SK-N-SH (cell line): ENCODE data around the gene LRRC8C. TPM values are rescaled to one million over a fixed set of nuclear protein-coding genes. Genes with fewer than 3 reads are reported as not detected.
"Not testable (repeated sequence)": the region's sequence is repeated elsewhere in the genome, so short reads cannot be mapped to it uniquely, and the experiment has no call there.

ENCODE experiments used
- CTCF ChIA-PET: fragments of 300-600, 350-600 bp; formaldehyde crosslinking; extraction: SDS; loops from one replicate; lab custom pipeline; 2021; lab: Yijun Ruan, JAX
- POLR2A ChIA-PET: fragments of 350-600 bp; sonication (Branson Sonifier 250); formaldehyde crosslinking; extraction: SDS; loops from one replicate; lab custom pipeline; 2020; ENCODE audit warnings: antibody characterized with exemption, inconsistent platforms; lab: Yijun Ruan, JAX
- DNase-seq: peaks from one replicate; pipeline ENCODE4 v3.0.0; 2012
- H2AFZ ChIP-seq: fragments of 200-600 bp; sonication (generic); 2 replicates; pipeline ENCODE4 v1.8.1; 2016; ENCODE audit warnings: antibody characterized with exemption, mild to moderate bottlenecking, low read depth
- H3F3A ChIP-seq: fragments of 200-600 bp; sonication (generic); replicated peaks from 2 replicates; pipeline ENCODE3; 2016; ENCODE audit warnings: antibody characterized with exemption, mild to moderate bottlenecking; ENCODE audit not compliant: insufficient read depth
- H3K27ac ChIP-seq, 2 experiments: fragments of 200-500 bp in 1 of 2; fragments of 200-600 bp in 1 of 2; sonication (Bioruptor generic) in 1 of 2; sonication (generic), shearing (Covaris generic) in 1 of 2; 2 replicates each; pipeline versions ENCODE4 v1.5.1 to v1.6.1; 2014 to 2016; ENCODE audit warnings: low read depth in 2 of 2, inconsistent platforms in 1 of 2, low read length in 1 of 2, mild to moderate bottlenecking in 1 of 2, mixed read lengths in 1 of 2
- H3K27me3 ChIP-seq: fragments of 200-600 bp; sonication (generic), shearing (Covaris generic); 2 replicates; pipeline ENCODE4 v1.6.1; 2016; ENCODE audit warnings: mixed run types; ENCODE audit not compliant: insufficient read depth
- H3K36me3 ChIP-seq, 2 experiments: fragments of 200-500 bp in 1 of 2; fragments of 200-600 bp in 1 of 2; sonication (Bioruptor generic) in 1 of 2; sonication (generic) in 1 of 2; replicated peaks in 1 of 2; 2 replicates each; pipeline versions ENCODE3 to v1.5.1; 2014 to 2016; ENCODE audit warnings: low read length in 1 of 2, mild to moderate bottlenecking in 1 of 2; ENCODE audit not compliant: insufficient read depth in 2 of 2, control insufficient read depth in 1 of 2
- H3K4me1 ChIP-seq, 2 experiments: fragments of 200-500 bp in 1 of 2; fragments of 200-600 bp in 1 of 2; sonication (Bioruptor generic) in 1 of 2; sonication (generic), shearing (Covaris generic) in 1 of 2; 2 replicates each; pipeline versions ENCODE4 v1.5.1 to v1.6.1; 2014 to 2016; ENCODE audit warnings: low read depth in 1 of 2, low read length in 1 of 2, mixed run types in 1 of 2; ENCODE audit not compliant: insufficient read depth in 2 of 2, control insufficient read depth in 1 of 2
- H3K4me2 ChIP-seq: fragments of 200-600 bp; sonication (generic), shearing (Covaris generic); 2 replicates; pipeline ENCODE4 v1.6.1; 2017; ENCODE audit warnings: mixed run types
- H3K4me3 ChIP-seq, 2 experiments: fragments of 200-500 bp in 1 of 2; fragments of 200-600 bp in 1 of 2; sonication (Bioruptor generic) in 1 of 2; sonication (generic), shearing (Covaris generic) in 1 of 2; 2 replicates each; pipeline versions ENCODE4 v1.5.1 to v1.8.1; 2014 to 2016; ENCODE audit warnings: low read depth in 2 of 2, inconsistent platforms in 1 of 2, low read length in 1 of 2, mild to moderate bottlenecking in 1 of 2, mixed read lengths in 1 of 2, moderate library complexity in 1 of 2
- H3K79me2 ChIP-seq: fragments of 200-600 bp; sonication (generic); 2 replicates; pipeline ENCODE4 v1.8.1; 2017; ENCODE audit warnings: mild to moderate bottlenecking; ENCODE audit not compliant: insufficient read depth
- H3K9ac ChIP-seq: fragments of 200-600 bp; sonication (generic); 2 replicates; pipeline ENCODE4 v1.6.1; 2017; ENCODE audit warnings: mixed run types
- H3K9me2 ChIP-seq: fragments of 200-600 bp; sonication (generic); 2 replicates; pipeline ENCODE4 v1.6.1; 2017; ENCODE audit warnings: mixed run types
- H3K9me3 ChIP-seq: fragments of 200-600 bp; sonication (generic); 2 replicates; pipeline ENCODE4 v1.6.1; 2017; ENCODE audit warnings: mixed run types, mild to moderate bottlenecking, moderate library complexity
- H4K20me1 ChIP-seq: fragments of 200-600 bp; sonication (generic); 2 replicates; pipeline ENCODE4 v1.6.1; 2017; ENCODE audit warnings: mild to moderate bottlenecking, mixed run types; ENCODE audit not compliant: insufficient read depth
- ELF1 ChIP-seq: IDR thresholded peaks from 2 replicates; pipeline ENCODE4 v1.4.0; 2012
- EP300 ChIP-seq, 2 experiments: IDR thresholded peaks; 2 replicates each; pipeline versions ENCODE4 v1.4.0 to v1.6.1; 2012; ENCODE audit warnings: borderline replicate concordance in 1 of 2, low read depth in 1 of 2, low read length in 1 of 2
- EZH2phosphoT487 ChIP-seq: fragments of 200-600 bp; sonication (generic); IDR thresholded peaks from 2 replicates; pipeline ENCODE4 v1.6.1; 2017; ENCODE audit warnings: low read depth, mixed run types, mild to moderate bottlenecking, antibody characterized with exemption, moderate library complexity, borderline replicate concordance
- FOSL2 ChIP-seq: IDR thresholded peaks from 2 replicates; pipeline ENCODE4 v1.4.0; 2012; ENCODE audit warnings: low read depth, mild to moderate bottlenecking, moderate library complexity, borderline replicate concordance
- FOXM1 ChIP-seq: IDR thresholded peaks from 2 replicates; pipeline ENCODE4 v1.4.0; 2012; ENCODE audit warnings: low read depth, mild to moderate bottlenecking
- GATA2 ChIP-seq: sonication (generic); formaldehyde crosslinking; IDR thresholded peaks from 2 replicates; pipeline ENCODE4 v1.5.0; 2020; ENCODE audit warnings: mild to moderate bottlenecking, missing genetic modification reagents
- MEF2A ChIP-seq: IDR thresholded peaks from 2 replicates; pipeline ENCODE4 v1.4.0; 2012; ENCODE audit warnings: low read depth, borderline replicate concordance
- SIN3A ChIP-seq: IDR thresholded peaks from 2 replicates; pipeline ENCODE4 v1.6.1; 2012; ENCODE audit warnings: low read depth, mild to moderate bottlenecking, low read length, moderate library complexity, borderline replicate concordance
- SMC3 ChIP-seq: IDR thresholded peaks from 2 replicates; pipeline ENCODE4 v1.6.1; 2012; ENCODE audit warnings: low read depth, low read length, improper control_type of control experiment
- WGBS: methylation state at CpG from one replicate; pipeline ENCODE4 v1.1.6; 2017; ENCODE audit warnings: low lambda C conversion rate; 5-methylcytosine and 5-hydroxymethylcytosine counted together
- polyA plus RNA-seq, 3 experiments: library from polyadenylated mRNA; depleted of rRNA; stranded (reverse); fragments of >200 nt; gene quantifications; 2 replicates each; pipeline ENCODE4 v1.2.3, GENCODE V29; 2012
- TF ChIP-seq, protein P1 (sequence below): IDR thresholded peaks from 2 replicates; pipeline ENCODE4 v1.6.1; 2012; ENCODE audit warnings: mild to moderate bottlenecking, low read depth, low read length, moderate library complexity
- TF ChIP-seq, protein P2 (sequence below): IDR thresholded peaks from 2 replicates; pipeline ENCODE4; 2012
- TF ChIP-seq, protein P3 (sequence below): fragments of 150-350 bp; IDR thresholded peaks from 2 replicates; pipeline ENCODE4 v1.6.1; 2017; ENCODE audit warnings: antibody characterized with exemption, low read length, low read depth, borderline replicate concordance

LRRC8C gene
- polyA plus RNA-seq, 1 of the 3 experiments (the other 2 are of a cell fraction) = 4.2 TPM

DNA sequence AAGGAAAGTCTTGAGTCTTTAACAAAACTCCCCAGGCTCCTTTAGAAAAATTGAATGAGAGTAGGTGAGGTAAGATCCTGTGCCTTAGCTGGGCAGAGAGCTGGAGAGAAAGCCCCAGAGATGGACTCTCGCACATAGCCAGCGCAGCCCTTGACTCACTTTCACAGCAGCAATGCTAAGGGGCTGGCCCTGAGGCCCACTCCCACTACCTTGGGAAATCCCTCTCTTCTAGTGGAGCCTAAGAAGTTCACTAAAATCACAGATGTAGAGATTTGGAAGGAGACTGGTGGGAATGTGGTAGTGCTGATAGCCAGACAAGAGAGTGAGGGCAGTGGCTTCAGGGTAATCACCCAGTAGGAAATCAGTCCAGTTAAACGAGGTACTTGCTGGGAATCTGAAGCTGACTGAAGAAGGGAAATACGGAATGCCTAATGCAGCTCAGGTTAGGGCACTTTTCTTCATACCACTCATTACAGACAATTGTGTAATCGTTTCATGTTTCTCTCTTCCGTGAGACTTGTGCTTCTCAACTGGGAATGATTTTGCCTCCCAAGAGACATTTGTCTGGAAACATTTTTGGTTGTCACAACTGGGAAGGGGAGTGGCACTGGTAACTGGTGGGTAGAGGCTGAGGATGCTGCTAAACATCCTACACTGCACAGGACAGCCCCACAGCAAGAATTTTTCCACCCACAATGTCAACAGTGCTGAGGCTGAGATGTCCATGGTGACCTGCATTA is 42.4 kb upstream of the LRRC8C start:
- Histone ChIP-seq H3K36me3 (peaks cover 0 to 2% of the 10 kb centered on the region in 2 experiments), H2AFZ (no peak overlapping the region), H3K9ac (no peak overlapping the region), H3K9me3 (no peaks in the 10 kb centered on the region), H3K4me1 (peaks cover 6 to 17% of the 10 kb centered on the region in 2 experiments; a peak in 2 of 4 replicates), H3F3A (peaks cover 8% of the 10 kb centered on the region), H3K27ac (peak overlapping the region; percentile 30 to 67; a peak in 1 of 4 replicates), H3K4me3 (no peak overlapping the region), H3K27me3 (no peaks in the 10 kb centered on the region), H3K79me2 (no peaks in the 10 kb centered on the region), H3K4me2 (no peak overlapping the region), H4K20me1 (no peaks in the 10 kb centered on the region), H3K9me2 (no peaks in the 10 kb centered on the region)
- POLR2A ChIA-PET = no interaction called here
- TF ChIP-seq SMC3 = no peak
- no peak for TF ChIP-seq MEF2A
- TF ChIP-seq, protein P1, sequence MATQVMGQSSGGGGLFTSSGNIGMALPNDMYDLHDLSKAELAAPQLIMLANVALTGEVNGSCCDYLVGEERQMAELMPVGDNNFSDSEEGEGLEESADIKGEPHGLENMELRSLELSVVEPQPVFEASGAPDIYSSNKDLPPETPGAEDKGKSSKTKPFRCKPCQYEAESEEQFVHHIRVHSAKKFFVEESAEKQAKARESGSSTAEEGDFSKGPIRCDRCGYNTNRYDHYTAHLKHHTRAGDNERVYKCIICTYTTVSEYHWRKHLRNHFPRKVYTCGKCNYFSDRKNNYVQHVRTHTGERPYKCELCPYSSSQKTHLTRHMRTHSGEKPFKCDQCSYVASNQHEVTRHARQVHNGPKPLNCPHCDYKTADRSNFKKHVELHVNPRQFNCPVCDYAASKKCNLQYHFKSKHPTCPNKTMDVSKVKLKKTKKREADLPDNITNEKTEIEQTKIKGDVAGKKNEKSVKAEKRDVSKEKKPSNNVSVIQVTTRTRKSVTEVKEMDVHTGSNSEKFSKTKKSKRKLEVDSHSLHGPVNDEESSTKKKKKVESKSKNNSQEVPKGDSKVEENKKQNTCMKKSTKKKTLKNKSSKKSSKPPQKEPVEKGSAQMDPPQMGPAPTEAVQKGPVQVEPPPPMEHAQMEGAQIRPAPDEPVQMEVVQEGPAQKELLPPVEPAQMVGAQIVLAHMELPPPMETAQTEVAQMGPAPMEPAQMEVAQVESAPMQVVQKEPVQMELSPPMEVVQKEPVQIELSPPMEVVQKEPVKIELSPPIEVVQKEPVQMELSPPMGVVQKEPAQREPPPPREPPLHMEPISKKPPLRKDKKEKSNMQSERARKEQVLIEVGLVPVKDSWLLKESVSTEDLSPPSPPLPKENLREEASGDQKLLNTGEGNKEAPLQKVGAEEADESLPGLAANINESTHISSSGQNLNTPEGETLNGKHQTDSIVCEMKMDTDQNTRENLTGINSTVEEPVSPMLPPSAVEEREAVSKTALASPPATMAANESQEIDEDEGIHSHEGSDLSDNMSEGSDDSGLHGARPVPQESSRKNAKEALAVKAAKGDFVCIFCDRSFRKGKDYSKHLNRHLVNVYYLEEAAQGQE = no peak
- no peak for TF ChIP-seq FOXM1
- TF ChIP-seq, protein P2, sequence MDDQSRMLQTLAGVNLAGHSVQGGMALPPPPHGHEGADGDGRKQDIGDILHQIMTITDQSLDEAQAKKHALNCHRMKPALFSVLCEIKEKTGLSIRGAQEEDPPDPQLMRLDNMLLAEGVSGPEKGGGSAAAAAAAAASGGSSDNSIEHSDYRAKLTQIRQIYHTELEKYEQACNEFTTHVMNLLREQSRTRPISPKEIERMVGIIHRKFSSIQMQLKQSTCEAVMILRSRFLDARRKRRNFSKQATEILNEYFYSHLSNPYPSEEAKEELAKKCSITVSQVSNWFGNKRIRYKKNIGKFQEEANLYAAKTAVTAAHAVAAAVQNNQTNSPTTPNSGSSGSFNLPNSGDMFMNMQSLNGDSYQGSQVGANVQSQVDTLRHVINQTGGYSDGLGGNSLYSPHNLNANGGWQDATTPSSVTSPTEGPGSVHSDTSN = no peak
- TF ChIP-seq SIN3A = no peak
- no peak for TF ChIP-seq FOSL2
- no peak for TF ChIP-seq EZH2phosphoT487
- TF ChIP-seq EP300 (IDR thresholded peaks at IDR 0.05; ENCODE audit: borderline replicate concordance in 1 of 2, low read depth in 1 of 2, low read length in 1 of 2) = no peak
- TF ChIP-seq GATA2 (CRISPR knock-in tag) = no peak
- TF ChIP-seq, protein P3, sequence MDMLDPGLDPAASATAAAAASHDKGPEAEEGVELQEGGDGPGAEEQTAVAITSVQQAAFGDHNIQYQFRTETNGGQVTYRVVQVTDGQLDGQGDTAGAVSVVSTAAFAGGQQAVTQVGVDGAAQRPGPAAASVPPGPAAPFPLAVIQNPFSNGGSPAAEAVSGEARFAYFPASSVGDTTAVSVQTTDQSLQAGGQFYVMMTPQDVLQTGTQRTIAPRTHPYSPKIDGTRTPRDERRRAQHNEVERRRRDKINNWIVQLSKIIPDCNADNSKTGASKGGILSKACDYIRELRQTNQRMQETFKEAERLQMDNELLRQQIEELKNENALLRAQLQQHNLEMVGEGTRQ = no peak
- TF ChIP-seq ELF1 = no peak
- DNase-seq = no peak
- WGBS = 82% methylated on average over 6 of the region's 6 CpGs
- CTCF ChIA-PET = interaction anchor here (0.9 to 1.8 kb wide), 4 partner anchors 9 to 107 kb away, joined by 3 to 7 read pairs (median 4); no protein-coding TSS in a partner anchor

DNA sequence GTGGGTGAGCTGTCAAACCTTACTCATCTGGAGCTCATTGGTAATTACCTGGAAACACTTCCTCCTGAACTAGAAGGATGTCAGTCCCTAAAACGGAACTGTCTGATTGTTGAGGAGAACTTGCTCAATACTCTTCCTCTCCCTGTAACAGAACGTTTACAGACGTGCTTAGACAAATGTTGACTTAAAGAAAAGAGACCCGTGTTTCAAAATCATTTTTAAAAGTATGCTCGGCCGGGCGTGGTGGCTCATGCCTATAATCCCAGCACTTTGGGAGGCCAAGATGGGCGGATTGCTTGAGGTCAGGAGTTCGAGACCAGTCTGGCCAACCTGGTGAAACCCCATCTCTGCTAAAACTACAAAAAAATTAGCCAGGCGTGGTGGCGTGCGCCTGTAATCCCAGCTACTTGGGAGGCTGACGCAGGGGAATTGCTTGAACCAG is 40.0 kb upstream of the LRRC8C start:
- H3K79me2 ChIP-seq, CTCF ChIA-PET, POLR2A ChIA-PET: not testable (repeated sequence)

More for the DNA sequence above, 40.0 kb upstream of the LRRC8C start:
- not testable (repeated sequence) for H4K20me1 ChIP-seq, H3K9me3 ChIP-seq, H3K27me3 ChIP-seq, H3K27ac ChIP-seq, H3K36me3 ChIP-seq, H3K9ac ChIP-seq, H3K4me2 ChIP-seq, DNase-seq, H3K9me2 ChIP-seq, H3F3A ChIP-seq, H3K4me3 ChIP-seq, H2AFZ ChIP-seq
- H3K4me1 ChIP-seq = peaks cover 8 to 17% of the 10 kb centered on the region in 2 experiments; a peak in 2 of 4 replicates
- WGBS = 89% methylated on average over 13 of the region's 13 CpGs
